Limb (tissue), 2 donors: ENCODE data around the gene KNCN.

Experiments used
- DNase-seq, 2 donors: peaks; one replicate each; pipeline ENCODE4 v3.0.0-alpha.2; 2016; ENCODE audit errors: extremely low spot score in 2 of 2

The KNCN gene

GRCh38 chr1:46506470-46507219, 44.8 kb downstream of the KNCN start:
- no peak for DNase-seq

GRCh38 chr1:46503421-46503820, 48.0 kb downstream of the KNCN start:
- DNase-seq: no peak

DNA sequence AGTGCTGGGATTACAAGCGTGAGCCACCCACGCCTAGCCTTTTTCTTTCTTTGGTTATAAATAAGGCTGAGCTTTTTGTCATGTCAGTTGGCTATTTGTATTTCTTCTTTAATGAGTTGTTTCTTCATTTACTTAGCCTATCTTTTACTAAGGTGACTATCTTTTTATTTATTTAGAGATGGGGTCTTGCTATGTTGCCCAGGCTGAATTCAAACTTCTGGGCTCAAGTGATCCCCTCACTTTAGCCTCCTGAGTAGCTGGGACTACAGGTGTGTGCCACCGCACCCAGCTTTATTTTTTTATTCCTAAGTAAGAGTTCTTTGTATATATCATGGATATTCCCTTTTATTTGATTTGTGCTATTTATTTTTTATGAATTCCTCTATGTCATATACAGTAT, 49.9 kb downstream of the KNCN start:
- DNase-seq: no peak

GRCh38 chr1:46497665-46498064, 53.8 kb downstream of the KNCN start:
- no peak for DNase-seq

GRCh38 chr1:46497020-46497419, 54.4 kb downstream of the KNCN start:
- DNase-seq: no peak

DNA sequence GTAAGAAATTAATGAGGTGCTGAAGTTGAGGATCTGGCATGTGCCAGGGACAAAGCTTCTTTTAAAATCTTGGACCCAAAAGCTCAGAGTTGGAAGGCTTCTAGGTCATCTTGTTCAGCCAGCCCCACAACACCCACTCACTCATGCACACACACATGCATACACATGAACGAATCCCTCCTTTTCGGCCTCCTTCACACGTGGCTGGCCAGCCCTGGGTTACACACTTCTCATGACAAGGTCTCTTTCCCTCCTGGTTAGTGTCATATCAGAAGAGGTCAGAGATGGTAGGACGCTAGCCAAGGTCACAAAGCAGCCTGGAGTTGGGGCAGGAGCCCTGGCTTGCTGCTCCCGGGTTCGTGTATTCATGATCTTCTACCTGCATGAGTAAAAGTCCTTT, 54.9 kb downstream of the KNCN start:
- no peak for DNase-seq

- no peak for DNase-seq
Measured at GRCh38 chr1:46495778-46496177, 55.7 kb downstream of the KNCN start.
